SU-DHL-6 (cell line): ENCODE measurements around the gene ZNF532.

Experiments
- H2AFZ ChIP-seq: fragments of 200-600 bp; sonication (generic); 2 replicates; pipeline ENCODE4 v1.6.1; 2014; ENCODE audit warnings: low read depth, mild to moderate bottlenecking, moderate library complexity, mixed read lengths, antibody characterized with exemption, low read length; ENCODE audit not compliant: severe bottlenecking
- H3F3A ChIP-seq: fragments of 200-600 bp; shearing (Covaris generic); 2 replicates; pipeline ENCODE4 v1.6.0; 2016; ENCODE audit warnings: antibody characterized with exemption, mild to moderate bottlenecking; ENCODE audit not compliant: insufficient read depth
- H3K27ac ChIP-seq: fragments of 200-600 bp; sonication (generic); 2 replicates; pipeline ENCODE4 v1.5.1; 2016; ENCODE audit warnings: low read depth, mild to moderate bottlenecking, low read length, moderate library complexity, mixed read lengths
- H3K27me3 ChIP-seq: fragments of 200-600 bp; sonication (generic), shearing (Covaris generic); 2 replicates; pipeline ENCODE4 v1.6.0; 2014; ENCODE audit warnings: mild to moderate bottlenecking, low read length
- H3K36me3 ChIP-seq: fragments of 200-600 bp; sonication (generic); 2 replicates; pipeline ENCODE4 v1.6.1; 2014; ENCODE audit warnings: mild to moderate bottlenecking, low read length, mixed read lengths
- H3K4me2 ChIP-seq: fragments of 300-600, 200-600 bp; shearing (Covaris generic), sonication (generic); 2 replicates; pipeline ENCODE4 v1.6.0; 2014; ENCODE audit warnings: low read length, low read depth, mild to moderate bottlenecking; ENCODE audit not compliant: poor library complexity, severe bottlenecking
- H3K4me3 ChIP-seq: fragments of 200-600 bp; sonication (generic); 2 replicates; pipeline ENCODE4 v1.5.1; 2014; ENCODE audit warnings: antibody characterized with exemption, low read length, mild to moderate bottlenecking, mixed read lengths; ENCODE audit not compliant: insufficient read depth, poor library complexity, severe bottlenecking
- H3K79me2 ChIP-seq: fragments of 200-600 bp; sonication (generic); 2 replicates; pipeline ENCODE4 v1.6.1; 2014; ENCODE audit warnings: mild to moderate bottlenecking, low read length, moderate library complexity; ENCODE audit not compliant: insufficient read depth
- H3K9ac ChIP-seq: fragments of 200-600 bp; sonication (generic); 2 replicates; pipeline ENCODE4 v1.7.0; 2014; ENCODE audit warnings: mild to moderate bottlenecking, low read length
- H3K9me2 ChIP-seq: fragments of 200-600 bp; sonication (generic); replicated peaks from 2 replicates; pipeline ENCODE4 v1.6.1; 2014; ENCODE audit warnings: low read length; ENCODE audit not compliant: insufficient read depth
- H3K9me3 ChIP-seq: fragments of 200-600 bp; sonication (generic); 2 replicates; pipeline ENCODE4 v1.6.1; 2014; ENCODE audit warnings: low read length, mixed read lengths; ENCODE audit not compliant: insufficient read depth
- H4K20me1 ChIP-seq: fragments of 200-600 bp; sonication (generic); 2 replicates; pipeline ENCODE4 v1.6.1; 2014; ENCODE audit warnings: low read depth, mild to moderate bottlenecking, antibody characterized with exemption, low read length, moderate library complexity, mixed read lengths
- CTCF ChIP-seq: fragments of 200-600 bp; sonication (generic); IDR thresholded peaks from one replicate; pipeline ENCODE4 v1.5.1; 2017; ENCODE audit warnings: antibody characterized with exemption, mild to moderate bottlenecking, low read length, moderate library complexity; ENCODE audit not compliant: insufficient read depth, poor library complexity, severe bottlenecking
- EZH2phosphoT487 ChIP-seq: fragments of 200-600 bp; sonication (generic), shearing (Covaris generic); conservative IDR thresholded peaks from 2 replicates; pipeline ENCODE4 v1.6.1; 2018; ENCODE audit warnings: mild to moderate bottlenecking, antibody characterized with exemption, low read length, moderate library complexity, mixed read lengths

The ZNF532 gene

GRCh38 chr18:58928386-58928785 lies 63.7 kb downstream of the ZNF532 start:
- no peak overlapping the region for H3K4me2 ChIP-seq

GRCh38 chr18:58929206-58929605 lies 64.5 kb downstream of the ZNF532 start:
- Histone ChIP-seq H3K79me2 (peaks cover 100% of the 10 kb centered on the region), H3K9me2 (no peaks in the 10 kb centered on the region), H3K4me3 (no peak overlapping the region), H3K36me3 (peaks cover 44% of the 10 kb centered on the region; the same call in 1 of the 2 replicates), H4K20me1 (peaks cover 25% of the 10 kb centered on the region; the same call in 1 of the 2 replicates), H3K27ac (peak overlapping the region; percentile 23; the same call in 1 of the 2 replicates), H3F3A (peaks cover 26% of the 10 kb centered on the region; the same call in 1 of the 2 replicates), H3K9ac (no peak overlapping the region), H2AFZ (no peak overlapping the region), H3K9me3 (no peaks in the 10 kb centered on the region), H3K4me2 (no peak overlapping the region), H3K27me3 (no peaks in the 10 kb centered on the region)
- TF ChIP-seq CTCF (no peak), EZH2phosphoT487 (no peak)

More at GRCh38 chr18:58928386-58928785, 63.7 kb downstream of the ZNF532 start:
- Histone ChIP-seq H3K4me3 (no peak overlapping the region), H3K9ac (no peak overlapping the region), H3F3A (peaks cover 20% of the 10 kb centered on the region; the same call in 1 of the 2 replicates), H4K20me1 (peaks cover 23% of the 10 kb centered on the region; the same call in 1 of the 2 replicates), H2AFZ (no peak overlapping the region), H3K36me3 (peaks cover 42% of the 10 kb centered on the region), H3K9me3 (no peaks in the 10 kb centered on the region), H3K9me2 (no peaks in the 10 kb centered on the region), H3K27me3 (no peaks in the 10 kb centered on the region), H3K27ac (peak overlapping the region; percentile 23), H3K79me2 (peaks cover 100% of the 10 kb centered on the region)
- no peak for TF ChIP-seq CTCF
- TF ChIP-seq EZH2phosphoT487 = no peak

- peaks cover 51% of the 10 kb centered on the region for H3F3A ChIP-seq
- TF ChIP-seq CTCF = no peak
- no peak for TF ChIP-seq EZH2phosphoT487
- H3K27me3 ChIP-seq = no peaks in the 10 kb centered on the region
- no peak overlapping the region for H3K4me2 ChIP-seq
- H3K27ac ChIP-seq = no peak overlapping the region
- H3K9me3 ChIP-seq = peaks cover 2% of the 10 kb centered on the region; the same call in 1 of the 2 replicates
- H3K4me3 ChIP-seq = no peak overlapping the region
- no peaks in the 10 kb centered on the region for H3K9me2 ChIP-seq
- H3K9ac ChIP-seq = no peak overlapping the region
- H4K20me1 ChIP-seq = peaks cover 20% of the 10 kb centered on the region; the same call in 1 of the 2 replicates
- H2AFZ ChIP-seq = no peak overlapping the region
- peaks cover 74% of the 10 kb centered on the region for H3K36me3 ChIP-seq
- peaks cover 80% of the 10 kb centered on the region for H3K79me2 ChIP-seq
Observed at GRCh38 chr18:58934356-58934755, 69.7 kb downstream of the ZNF532 start.
